Mammary epithelial cell (primary cell): ENCODE measurements around the gene KRT71.

Experiments used
- CTCF ChIP-seq, 2 donors: IDR thresholded peaks in 1 of 2; conservative IDR thresholded peaks in 1 of 2; 2 replicates each; pipeline ENCODE4 v1.5.1; 2011 to 2012; ENCODE audit warnings: inconsistent platforms in 2 of 2, low read length in 2 of 2, mild to moderate bottlenecking in 2 of 2, control low read depth in 1 of 2, low read depth in 1 of 2; ENCODE audit not compliant: insufficient read depth in 1 of 2; ENCODE audit errors: extremely low read depth in 1 of 2
- EZH2 ChIP-seq: IDR thresholded peaks from 2 replicates; pipeline ENCODE4 v1.6.1; 2012; ENCODE audit warnings: low read length, inconsistent platforms, borderline replicate concordance

- TF ChIP-seq CTCF (conservative IDR thresholded peaks at IDR 0.05 in 1 of 2, IDR thresholded peaks at IDR 0.05 in 1 of 2; ENCODE audit: extremely low read depth in 1 of 2, insufficient read depth in 1 of 2, low read depth in 1 of 2, low read length in 2 of 2) (no peak), EZH2 (no peak)
Measured at GRCh38 chr12:52598966-52599365, 46.0 kb upstream of the KRT71 start.
